22Rv1 (cell line): Measurements from ENCODE around the gene LRP2BP.

Experiments
- H3K27ac ChIP-seq: fragments of 450-650 bp; 2 replicates; pipeline ENCODE4 v1.5.1; 2017
- ZFX ChIP-seq: fragments of 450-650 bp; IDR thresholded peaks from 2 replicates; pipeline ENCODE4 v1.6.1; 2017; ENCODE audit warnings: antibody characterized with exemption, borderline replicate concordance
- TF ChIP-seq, protein P1 (sequence below): fragments of 450-650 bp; IDR thresholded peaks from 2 replicates; pipeline ENCODE4 v1.5.1; 2017; ENCODE audit warnings: mild to moderate bottlenecking

The LRP2BP gene

GRCh38 chr4:185408432-185408831 is 12.7 kb upstream of the LRP2BP start:
- TF ChIP-seq, protein P1, sequence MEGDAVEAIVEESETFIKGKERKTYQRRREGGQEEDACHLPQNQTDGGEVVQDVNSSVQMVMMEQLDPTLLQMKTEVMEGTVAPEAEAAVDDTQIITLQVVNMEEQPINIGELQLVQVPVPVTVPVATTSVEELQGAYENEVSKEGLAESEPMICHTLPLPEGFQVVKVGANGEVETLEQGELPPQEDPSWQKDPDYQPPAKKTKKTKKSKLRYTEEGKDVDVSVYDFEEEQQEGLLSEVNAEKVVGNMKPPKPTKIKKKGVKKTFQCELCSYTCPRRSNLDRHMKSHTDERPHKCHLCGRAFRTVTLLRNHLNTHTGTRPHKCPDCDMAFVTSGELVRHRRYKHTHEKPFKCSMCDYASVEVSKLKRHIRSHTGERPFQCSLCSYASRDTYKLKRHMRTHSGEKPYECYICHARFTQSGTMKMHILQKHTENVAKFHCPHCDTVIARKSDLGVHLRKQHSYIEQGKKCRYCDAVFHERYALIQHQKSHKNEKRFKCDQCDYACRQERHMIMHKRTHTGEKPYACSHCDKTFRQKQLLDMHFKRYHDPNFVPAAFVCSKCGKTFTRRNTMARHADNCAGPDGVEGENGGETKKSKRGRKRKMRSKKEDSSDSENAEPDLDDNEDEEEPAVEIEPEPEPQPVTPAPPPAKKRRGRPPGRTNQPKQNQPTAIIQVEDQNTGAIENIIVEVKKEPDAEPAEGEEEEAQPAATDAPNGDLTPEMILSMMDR: no peak
- TF ChIP-seq ZFX: no peak
- no peak overlapping the region for H3K27ac ChIP-seq

GRCh38 chr4:185405296-185405999 is 9.7 kb upstream of the LRP2BP start:
- no peak overlapping the region for H3K27ac ChIP-seq
- TF ChIP-seq, protein P1: no peak
- no peak for TF ChIP-seq ZFX

GRCh38 chr4:185404031-185404430 is 8.3 kb upstream of the LRP2BP start:
- no peak overlapping the region for H3K27ac ChIP-seq
- TF ChIP-seq ZFX: no peak
- TF ChIP-seq, protein P1: no peak

GRCh38 chr4:185399466-185399865 is 3.7 kb upstream of the LRP2BP start:
- no peak overlapping the region for H3K27ac ChIP-seq

GRCh38 chr4:185398618-185399017 is 2.9 kb upstream of the LRP2BP start:
- TF ChIP-seq, protein P1: no peak
- TF ChIP-seq ZFX: no peak
- H3K27ac ChIP-seq: no peak overlapping the region

More at GRCh38 chr4:185399466-185399865, 3.7 kb upstream of the LRP2BP start:
- no peak for TF ChIP-seq ZFX
- TF ChIP-seq, protein P1: no peak

GRCh38 chr4:185396724-185397385 is 1.1 kb upstream of the LRP2BP start, which contains the start of gene ANKRD37:
TSS of gene ANKRD37 (plus strand) at chr4:185396841. CDS start at chr4:185396924, 83 bp downstream.
- no peak for TF ChIP-seq ZFX
- TF ChIP-seq, protein P1: no peak
- peak within 1 kb of the TSS; percentile 93 for H3K27ac ChIP-seq
